Smooth muscle cell of the brain vasculature (primary cell): ENCODE results near the gene ADCY5.

Source experiments
- DNase-seq: peaks from one replicate; pipeline ENCODE4 v3.0.0-alpha.2; 2012; ENCODE audit warnings: low read depth, low spot score

The ADCY5 gene

GRCh38 chr3:123327480-123327879, 121.4 kb downstream of the ADCY5 start:
- DNase-seq, result no peak

- no peak for DNase-seq
These were observed 122.4 kb downstream of the ADCY5 start for GRCh38 chr3:123326531-123326930.

GRCh38 chr3:123325766-123326256, 123.1 kb downstream of the ADCY5 start:
- DNase-seq, result no peak

GRCh38 chr3:123324880-123325765, 123.8 kb downstream of the ADCY5 start:
- DNase-seq, result no peak

GRCh38 chr3:123323781-123324180, 125.1 kb downstream of the ADCY5 start:
- no peak for DNase-seq

- DNase-seq, result no peak
These were observed 126.0 kb downstream of the ADCY5 start for GRCh38 chr3:123322866-123323265.

- DNase-seq, result no peak
These were observed 127.1 kb downstream of the ADCY5 start for GRCh38 chr3:123321806-123322205.

- no peak for DNase-seq
These were observed 128.7 kb downstream of the ADCY5 start for GRCh38 chr3:123320221-123320620.

- DNase-seq, result no peak
These were observed 129.1 kb downstream of the ADCY5 start for GRCh38 chr3:123319760-123320159.

- no peak for DNase-seq
These were observed 130.5 kb downstream of the ADCY5 start for GRCh38 chr3:123318374-123318773.

GRCh38 chr3:123317716-123318115, 131.2 kb downstream of the ADCY5 start:
- no peak for DNase-seq

GRCh38 chr3:123315271-123315595, 133.7 kb downstream of the ADCY5 start:
- DNase-seq, result no peak

- no peak for DNase-seq
These were observed 134.3 kb downstream of the ADCY5 start for GRCh38 chr3:123314359-123315270.

- no peak for DNase-seq
These were observed 135.0 kb downstream of the ADCY5 start for GRCh38 chr3:123313889-123314288.

- no peak for DNase-seq
These were observed 136.3 kb downstream of the ADCY5 start for GRCh38 chr3:123312331-123313265.

GRCh38 chr3:123311201-123311600, 137.7 kb downstream of the ADCY5 start:
- DNase-seq, result no peak

GRCh38 chr3:123310741-123311140, 138.1 kb downstream of the ADCY5 start:
- no peak for DNase-seq

GRCh38 chr3:123310186-123310585, 138.7 kb downstream of the ADCY5 start:
- no peak for DNase-seq

- no peak for DNase-seq
These were observed 141.8 kb downstream of the ADCY5 start for GRCh38 chr3:123307064-123307463.

- no peak for DNase-seq
These were observed 143.7 kb downstream of the ADCY5 start for GRCh38 chr3:123305192-123305591.

GRCh38 chr3:123303976-123304560, 144.8 kb downstream of the ADCY5 start:
- no peak for DNase-seq
